ENCODE measurements around the gene TSC2.
"Not testable (repeated sequence)": the region's sequence is repeated elsewhere in the genome, so short reads cannot be mapped to it uniquely, and the experiment has no call there.

DNA sequence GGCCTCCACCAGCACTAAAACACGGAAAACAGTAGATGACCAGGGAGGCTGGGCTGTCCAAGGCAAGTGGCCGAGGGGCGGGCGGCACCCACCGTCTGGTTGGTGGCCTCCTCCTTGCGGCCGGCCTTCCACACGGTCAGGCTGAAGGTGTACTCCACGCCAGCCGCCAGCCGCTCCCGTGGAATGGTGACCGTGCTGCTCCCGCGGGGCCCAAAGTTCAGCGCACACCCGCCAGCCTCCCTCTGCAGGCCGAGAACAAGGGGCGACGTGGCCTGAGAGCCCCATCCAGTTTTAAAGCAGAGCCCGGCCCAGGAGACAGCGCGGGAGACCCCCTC, 60.0 kb downstream of the TSC2 start:
- TF ChIP-seq, protein P1, sequence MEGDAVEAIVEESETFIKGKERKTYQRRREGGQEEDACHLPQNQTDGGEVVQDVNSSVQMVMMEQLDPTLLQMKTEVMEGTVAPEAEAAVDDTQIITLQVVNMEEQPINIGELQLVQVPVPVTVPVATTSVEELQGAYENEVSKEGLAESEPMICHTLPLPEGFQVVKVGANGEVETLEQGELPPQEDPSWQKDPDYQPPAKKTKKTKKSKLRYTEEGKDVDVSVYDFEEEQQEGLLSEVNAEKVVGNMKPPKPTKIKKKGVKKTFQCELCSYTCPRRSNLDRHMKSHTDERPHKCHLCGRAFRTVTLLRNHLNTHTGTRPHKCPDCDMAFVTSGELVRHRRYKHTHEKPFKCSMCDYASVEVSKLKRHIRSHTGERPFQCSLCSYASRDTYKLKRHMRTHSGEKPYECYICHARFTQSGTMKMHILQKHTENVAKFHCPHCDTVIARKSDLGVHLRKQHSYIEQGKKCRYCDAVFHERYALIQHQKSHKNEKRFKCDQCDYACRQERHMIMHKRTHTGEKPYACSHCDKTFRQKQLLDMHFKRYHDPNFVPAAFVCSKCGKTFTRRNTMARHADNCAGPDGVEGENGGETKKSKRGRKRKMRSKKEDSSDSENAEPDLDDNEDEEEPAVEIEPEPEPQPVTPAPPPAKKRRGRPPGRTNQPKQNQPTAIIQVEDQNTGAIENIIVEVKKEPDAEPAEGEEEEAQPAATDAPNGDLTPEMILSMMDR (conservative IDR thresholded peaks at IDR 0.05) = not testable (repeated sequence)
- not testable (repeated sequence) for TF ChIP-seq EZH2 (IDR thresholded peaks at IDR 0.05; ENCODE audit: low read depth)
